ENCODE data around the gene HSPA1A.
"Not testable (repeated sequence)": the region's sequence is repeated elsewhere in the genome, so short reads cannot be mapped to it uniquely, and the experiment has no call there.

Gene HSPA1A

DNA sequence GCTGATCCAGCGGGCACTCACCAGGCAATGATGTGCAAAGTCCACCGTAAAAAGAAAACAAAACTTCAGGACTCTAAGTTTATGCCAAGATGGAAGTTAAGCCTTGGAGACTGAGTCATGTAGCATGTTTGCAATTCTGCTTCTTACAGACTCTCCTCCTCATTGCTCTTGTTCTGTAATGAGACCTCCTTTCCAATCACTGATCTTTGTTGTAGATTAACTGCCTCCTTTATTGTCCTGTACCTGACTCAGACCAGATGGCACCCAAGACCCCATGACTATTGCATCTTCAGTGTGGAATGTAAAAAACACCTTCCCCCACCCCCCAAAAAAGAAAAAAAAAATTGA is 36.1 kb downstream of the HSPA1A start:
- no peaks in the 10 kb centered on the region for H3K4me1 ChIP-seq (ENCODE audit: low read length)
- H3K79me2 ChIP-seq (ENCODE audit: low read length): no peaks in the 10 kb centered on the region
- no peaks in the 10 kb centered on the region for H4K20me1 ChIP-seq (ENCODE audit: insufficient read depth, low read length)
- H2AFZ ChIP-seq (ENCODE audit: low read depth, low read length): no peak overlapping the region
- no peak overlapping the region for H3K4me2 ChIP-seq (ENCODE audit: low read length)
- TF ChIP-seq, protein P1, sequence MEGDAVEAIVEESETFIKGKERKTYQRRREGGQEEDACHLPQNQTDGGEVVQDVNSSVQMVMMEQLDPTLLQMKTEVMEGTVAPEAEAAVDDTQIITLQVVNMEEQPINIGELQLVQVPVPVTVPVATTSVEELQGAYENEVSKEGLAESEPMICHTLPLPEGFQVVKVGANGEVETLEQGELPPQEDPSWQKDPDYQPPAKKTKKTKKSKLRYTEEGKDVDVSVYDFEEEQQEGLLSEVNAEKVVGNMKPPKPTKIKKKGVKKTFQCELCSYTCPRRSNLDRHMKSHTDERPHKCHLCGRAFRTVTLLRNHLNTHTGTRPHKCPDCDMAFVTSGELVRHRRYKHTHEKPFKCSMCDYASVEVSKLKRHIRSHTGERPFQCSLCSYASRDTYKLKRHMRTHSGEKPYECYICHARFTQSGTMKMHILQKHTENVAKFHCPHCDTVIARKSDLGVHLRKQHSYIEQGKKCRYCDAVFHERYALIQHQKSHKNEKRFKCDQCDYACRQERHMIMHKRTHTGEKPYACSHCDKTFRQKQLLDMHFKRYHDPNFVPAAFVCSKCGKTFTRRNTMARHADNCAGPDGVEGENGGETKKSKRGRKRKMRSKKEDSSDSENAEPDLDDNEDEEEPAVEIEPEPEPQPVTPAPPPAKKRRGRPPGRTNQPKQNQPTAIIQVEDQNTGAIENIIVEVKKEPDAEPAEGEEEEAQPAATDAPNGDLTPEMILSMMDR (IDR thresholded peaks at IDR 0.05; ENCODE audit: low read depth, low read length): no peak
- no peak for TF ChIP-seq EZH2phosphoT487 (IDR thresholded peaks at IDR 0.05; ENCODE audit: low read depth)
- H3K9ac ChIP-seq (ENCODE audit: low read length): no peak overlapping the region
- no peak overlapping the region for H3K27ac ChIP-seq (ENCODE audit: low read length)
- no peaks in the 10 kb centered on the region for H3K9me3 ChIP-seq (ENCODE audit: insufficient read depth, low read length)
- no peaks in the 10 kb centered on the region for H3K36me3 ChIP-seq (replicated peaks; ENCODE audit: low read depth, low read length)
- H3K4me3 ChIP-seq (ENCODE audit: low read length): no peak overlapping the region
- H3K27me3 ChIP-seq (ENCODE audit: low read depth, low read length): no peaks in the 10 kb centered on the region

DNA sequence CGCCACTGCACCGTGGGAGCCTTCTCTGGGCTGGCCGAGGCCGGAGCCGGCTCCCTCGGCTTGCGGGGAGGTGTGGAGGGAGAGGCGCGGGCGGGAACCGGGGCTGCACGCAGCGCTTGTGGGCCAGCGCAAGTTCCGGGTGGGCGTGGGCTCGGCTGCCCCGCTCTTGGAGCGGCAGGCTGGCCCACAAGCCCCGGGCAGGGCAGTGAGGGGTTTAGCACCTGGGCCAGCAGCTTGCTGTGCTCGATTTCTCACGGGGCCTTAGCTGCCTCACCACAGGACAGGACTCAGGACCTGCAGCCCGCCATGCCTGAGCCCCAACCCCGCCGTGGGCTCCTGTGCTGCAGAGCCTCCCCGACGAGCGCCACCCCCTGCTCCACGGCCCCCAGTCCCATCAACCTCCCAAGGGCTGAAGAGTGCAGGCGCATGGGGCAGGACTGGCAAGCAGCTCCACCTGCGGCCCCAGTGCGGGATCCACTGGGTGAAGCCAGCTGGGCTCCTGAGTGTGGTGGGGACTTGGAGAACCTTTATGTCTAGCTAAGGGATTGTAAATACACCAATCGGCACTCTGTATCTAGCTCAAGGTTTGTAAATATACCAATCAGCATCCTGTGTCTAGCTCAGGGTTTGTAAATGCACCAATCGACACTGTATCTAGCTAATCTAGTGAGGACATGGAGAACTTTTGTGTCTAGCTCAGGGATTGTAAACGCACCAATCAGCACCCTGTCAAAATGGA is 36.8 kb downstream of the HSPA1A start:
- not testable (repeated sequence) for H3K27me3 ChIP-seq (ENCODE audit: low read depth, low read length); H3K27ac ChIP-seq (ENCODE audit: low read length); H3K4me3 ChIP-seq (ENCODE audit: low read length); H3K79me2 ChIP-seq (ENCODE audit: low read length); H3K4me1 ChIP-seq (ENCODE audit: low read length); H2AFZ ChIP-seq (ENCODE audit: low read depth, low read length); H4K20me1 ChIP-seq (ENCODE audit: insufficient read depth, low read length); H3K36me3 ChIP-seq (replicated peaks; ENCODE audit: low read depth, low read length); H3K9ac ChIP-seq (ENCODE audit: low read length); H3K4me2 ChIP-seq (ENCODE audit: low read length); H3K9me3 ChIP-seq (ENCODE audit: insufficient read depth, low read length)

DNA sequence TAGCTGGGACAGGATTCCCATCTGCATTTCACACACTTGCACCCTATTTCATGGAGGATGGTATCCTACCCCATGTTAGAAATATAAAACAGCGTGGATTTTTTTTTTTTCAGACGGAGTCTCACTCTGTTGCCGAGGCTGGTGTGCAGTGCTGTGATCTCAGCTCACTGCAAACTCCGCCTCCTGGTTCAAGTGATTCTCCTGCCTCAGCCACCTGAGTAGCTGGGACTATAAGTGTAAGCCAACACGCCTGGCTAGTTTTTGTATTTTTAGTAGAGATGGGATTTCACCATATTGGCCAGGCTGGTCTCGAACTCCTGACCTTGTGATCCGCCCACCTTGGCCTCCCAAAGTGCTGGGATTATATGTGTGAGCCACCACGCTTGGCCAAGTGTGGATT is 42.4 kb downstream of the HSPA1A start:
- H3K79me2 ChIP-seq (ENCODE audit: low read length); H3K27me3 ChIP-seq (ENCODE audit: low read depth, low read length); H3K4me3 ChIP-seq (ENCODE audit: low read length); H3K36me3 ChIP-seq (replicated peaks; ENCODE audit: low read depth, low read length); H3K4me2 ChIP-seq (ENCODE audit: low read length); H3K9me3 ChIP-seq (ENCODE audit: insufficient read depth, low read length); H2AFZ ChIP-seq (ENCODE audit: low read depth, low read length); H3K9ac ChIP-seq (ENCODE audit: low read length); H3K27ac ChIP-seq (ENCODE audit: low read length); H3K4me1 ChIP-seq (ENCODE audit: low read length); H4K20me1 ChIP-seq (ENCODE audit: insufficient read depth, low read length): not testable (repeated sequence)

DNA sequence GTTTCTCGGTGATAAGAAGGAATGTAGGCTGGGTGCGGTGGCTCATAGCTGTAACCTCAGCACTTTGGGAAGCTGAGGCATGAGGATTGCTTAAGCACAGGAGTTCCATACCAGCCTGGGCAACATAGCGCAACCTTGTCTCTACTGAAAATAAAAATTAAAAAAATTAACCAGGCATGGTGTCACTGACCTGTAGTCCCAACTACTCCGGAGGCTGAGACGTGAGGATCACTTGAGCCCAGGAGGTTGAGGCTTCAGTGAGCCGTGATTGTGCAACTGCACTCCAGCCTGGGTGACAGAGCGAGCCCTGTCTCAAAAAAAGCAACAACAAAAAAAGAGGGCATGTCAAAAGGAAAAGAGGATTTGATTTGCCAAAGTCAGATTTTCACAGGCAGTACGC is 43.4 kb downstream of the HSPA1A start:
- no peak overlapping the region for H2AFZ ChIP-seq (ENCODE audit: low read depth, low read length)
- H3K36me3 ChIP-seq (replicated peaks; ENCODE audit: low read depth, low read length): peaks cover 3% of the 10 kb centered on the region
- peaks cover 5% of the 10 kb centered on the region for H3K4me1 ChIP-seq (ENCODE audit: low read length)
- no peak overlapping the region for H3K27ac ChIP-seq (ENCODE audit: low read length)
- H3K79me2 ChIP-seq (ENCODE audit: low read length): peaks cover 6% of the 10 kb centered on the region
- H4K20me1 ChIP-seq (ENCODE audit: insufficient read depth, low read length): no peaks in the 10 kb centered on the region
- H3K4me2 ChIP-seq (ENCODE audit: low read length): no peak overlapping the region
- no peaks in the 10 kb centered on the region for H3K27me3 ChIP-seq (ENCODE audit: low read depth, low read length)
- H3K9ac ChIP-seq (ENCODE audit: low read length): no peak overlapping the region
- no peaks in the 10 kb centered on the region for H3K9me3 ChIP-seq (ENCODE audit: insufficient read depth, low read length)
- TF ChIP-seq EZH2phosphoT487 (IDR thresholded peaks at IDR 0.05; ENCODE audit: low read depth): no peak
- no peak overlapping the region for H3K4me3 ChIP-seq (ENCODE audit: low read length)

DNA sequence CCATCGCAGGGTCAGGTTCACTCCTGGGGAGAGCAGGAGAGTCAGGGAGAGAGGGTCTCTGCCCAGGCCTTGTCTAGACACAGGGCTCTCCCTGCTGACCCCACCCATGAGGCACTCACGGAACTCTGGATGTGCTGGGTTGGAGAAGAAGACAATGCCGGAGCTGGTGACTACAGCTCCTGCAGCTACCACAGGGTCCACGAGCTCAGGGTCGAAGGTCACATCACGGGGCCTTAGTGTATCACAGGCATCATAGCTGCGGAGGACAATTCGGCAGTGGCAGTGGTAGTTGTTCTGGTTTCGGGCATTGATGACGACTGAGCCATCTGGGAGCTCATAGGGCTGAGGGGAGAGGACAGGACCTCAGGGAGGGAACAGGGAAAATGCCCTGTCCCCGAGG is 44.6 kb downstream of the HSPA1A start:
- H3K4me3 ChIP-seq (ENCODE audit: low read length): no peak overlapping the region
- H3K79me2 ChIP-seq (ENCODE audit: low read length): peaks cover 6% of the 10 kb centered on the region
- H3K36me3 ChIP-seq (replicated peaks; ENCODE audit: low read depth, low read length): peaks cover 3% of the 10 kb centered on the region
- H3K4me2 ChIP-seq (ENCODE audit: low read length): no peak overlapping the region
- H3K27ac ChIP-seq (ENCODE audit: low read length): no peak overlapping the region
- no peaks in the 10 kb centered on the region for H3K27me3 ChIP-seq (ENCODE audit: low read depth, low read length)
- H4K20me1 ChIP-seq (ENCODE audit: insufficient read depth, low read length): no peaks in the 10 kb centered on the region
- H2AFZ ChIP-seq (ENCODE audit: low read depth, low read length): no peak overlapping the region
- peaks cover 5% of the 10 kb centered on the region for H3K4me1 ChIP-seq (ENCODE audit: low read length)
- H3K9ac ChIP-seq (ENCODE audit: low read length): no peak overlapping the region
- no peak for TF ChIP-seq EZH2phosphoT487 (IDR thresholded peaks at IDR 0.05; ENCODE audit: low read depth)
- TF ChIP-seq, protein P1 (IDR thresholded peaks at IDR 0.05; ENCODE audit: low read depth, low read length): no peak
- H3K9me3 ChIP-seq (ENCODE audit: insufficient read depth, low read length): no peaks in the 10 kb centered on the region

Data from OCI-LY3 (cell line).